CD4-positive, alpha-beta T cell treated with Interleukin-21 for 1 hour (primary cell): ENCODE results near the gene GNG8.
A peak's percentile ranks its signal among the peaks of the same experiment; 100 is the strongest.
"Not testable (repeated sequence)": the region's sequence is repeated elsewhere in the genome, so short reads cannot be mapped to it uniquely, and the experiment has no call there.

Experiments
- DNase-seq: peaks from one replicate; pipeline ENCODE4 v3.0.0-alpha.2; 2020

The GNG8 gene

DNA sequence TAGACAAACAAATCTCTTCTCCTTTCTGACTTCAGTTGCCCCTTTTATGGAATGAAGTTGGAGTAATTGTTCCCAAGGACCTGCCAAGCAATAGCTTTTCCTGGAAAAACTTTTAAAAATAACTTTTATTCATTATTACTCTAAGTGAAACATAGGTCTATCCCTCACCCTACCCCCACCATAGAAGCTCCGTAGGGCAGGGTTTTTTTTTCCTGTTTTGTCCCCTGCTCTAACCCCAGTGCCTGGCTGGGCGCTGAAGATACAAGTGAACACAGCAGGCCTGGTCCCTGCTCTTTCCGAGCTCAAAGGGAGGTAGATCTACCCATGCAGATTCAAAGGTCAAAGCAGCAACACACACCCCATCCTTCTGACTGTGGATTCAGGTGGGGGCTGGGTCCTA is 8.7 kb upstream of the GNG8 start:
- DNase-seq = no peak

DNA sequence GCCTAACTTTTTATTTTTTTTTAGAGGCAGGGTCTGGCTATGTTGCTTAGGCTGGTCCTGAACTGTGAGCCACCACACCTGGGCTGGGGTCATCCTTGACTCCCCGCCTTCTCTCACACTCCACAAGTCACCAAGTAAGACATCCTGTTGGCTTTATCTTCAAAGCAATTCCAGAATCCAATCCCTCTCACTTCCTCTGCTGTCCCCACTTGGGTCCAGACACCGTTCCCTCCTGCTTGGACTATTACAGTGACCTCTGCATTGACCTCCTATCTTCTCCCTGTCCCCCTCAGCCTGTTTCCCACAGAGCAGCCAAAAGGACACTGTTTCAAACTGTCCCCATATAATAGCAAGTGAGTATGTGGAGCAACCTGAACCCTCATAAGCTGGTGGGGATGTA is 4.7 kb upstream of the GNG8 start:
- DNase-seq = no peak

DNA sequence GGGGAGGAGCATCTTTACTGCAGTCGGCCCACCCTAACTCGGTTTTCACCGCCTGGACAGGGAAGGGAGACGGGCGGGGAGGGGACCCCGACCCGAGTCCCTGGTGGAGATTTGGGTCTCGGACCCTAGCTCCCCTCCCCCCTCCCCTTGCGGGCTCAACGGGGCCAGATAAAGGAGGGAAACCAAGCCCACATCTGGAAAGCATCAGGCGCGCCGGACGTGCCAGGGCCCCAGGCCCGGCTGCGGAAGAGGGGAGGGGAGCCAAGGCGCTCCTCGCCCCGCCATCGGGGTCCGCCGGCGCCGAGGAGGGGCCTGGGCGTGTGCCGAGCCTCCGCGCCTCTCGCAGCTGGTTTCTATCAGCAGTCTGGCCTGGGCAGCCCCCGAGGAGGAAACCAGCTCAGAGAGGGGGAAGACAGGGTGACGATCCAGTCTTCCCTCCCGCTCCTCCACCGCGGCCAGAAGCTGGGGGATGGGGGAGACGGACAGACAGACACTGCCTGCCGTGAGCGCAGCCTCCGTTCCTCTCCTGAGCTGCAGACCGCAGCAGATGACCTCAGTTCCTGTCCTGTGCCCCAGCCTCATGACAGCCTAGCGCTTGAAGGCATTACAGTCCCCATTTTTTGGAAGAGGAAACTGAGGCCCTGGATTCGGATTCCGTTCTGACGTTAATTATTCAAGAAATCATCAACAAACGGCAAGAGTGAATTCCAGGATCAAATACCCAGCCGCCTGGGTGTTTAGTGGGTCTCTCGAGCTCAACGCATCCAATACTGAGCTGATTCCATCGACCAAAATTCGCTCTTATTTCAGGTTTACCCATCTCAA is 3.6 kb upstream of the GNG8 start:
- DNase-seq = peak; percentile 32

DNA sequence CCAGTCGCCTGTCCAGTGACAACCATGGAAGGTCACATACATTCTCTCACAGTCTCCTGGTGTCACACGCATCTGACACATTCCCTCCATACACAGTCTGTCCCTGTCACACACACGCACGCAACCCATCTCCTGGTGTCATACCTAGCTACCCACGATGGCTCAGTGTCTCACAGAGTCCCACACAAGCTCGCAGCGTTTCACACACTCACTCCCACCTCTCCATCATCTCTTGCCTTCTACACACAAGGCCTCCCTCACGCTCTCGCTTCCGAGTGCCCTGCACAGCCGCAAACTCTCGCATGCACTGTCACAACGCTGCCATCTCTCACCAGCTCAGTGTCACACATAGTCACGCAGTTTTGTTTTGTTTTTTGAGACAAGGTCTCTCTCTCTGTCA is 1.2 kb upstream of the GNG8 start:
- DNase-seq = no peak

DNA sequence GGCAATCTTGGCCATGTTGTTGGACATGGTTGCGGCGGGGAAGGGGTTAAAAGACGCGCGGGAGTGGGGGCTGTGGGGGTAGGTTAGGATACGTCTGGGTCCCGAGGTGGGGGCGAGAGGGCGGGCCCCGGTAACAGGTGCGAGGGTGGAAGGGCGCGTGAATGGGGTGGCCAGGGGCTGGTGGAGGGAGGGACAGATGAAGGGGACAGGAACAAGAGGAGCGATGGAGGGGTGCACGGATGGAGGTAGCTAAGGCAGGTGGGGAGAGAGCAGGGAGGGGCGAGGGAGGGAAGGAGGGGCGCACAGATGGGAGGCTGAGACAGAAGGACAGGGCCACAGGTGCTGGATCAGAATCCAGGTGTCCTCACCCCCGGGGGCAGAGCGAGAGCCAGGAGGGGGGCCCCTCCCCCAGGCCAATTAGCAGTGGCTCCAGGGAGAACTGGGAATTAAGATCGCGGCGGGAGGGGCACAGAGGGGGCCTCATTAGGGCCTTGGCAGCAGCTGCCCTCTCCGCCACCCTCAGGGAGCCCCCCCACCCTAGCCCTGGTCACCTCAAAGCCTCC is 1.3 kb downstream of the GNG8 start:
- DNase-seq = no peak

DNA sequence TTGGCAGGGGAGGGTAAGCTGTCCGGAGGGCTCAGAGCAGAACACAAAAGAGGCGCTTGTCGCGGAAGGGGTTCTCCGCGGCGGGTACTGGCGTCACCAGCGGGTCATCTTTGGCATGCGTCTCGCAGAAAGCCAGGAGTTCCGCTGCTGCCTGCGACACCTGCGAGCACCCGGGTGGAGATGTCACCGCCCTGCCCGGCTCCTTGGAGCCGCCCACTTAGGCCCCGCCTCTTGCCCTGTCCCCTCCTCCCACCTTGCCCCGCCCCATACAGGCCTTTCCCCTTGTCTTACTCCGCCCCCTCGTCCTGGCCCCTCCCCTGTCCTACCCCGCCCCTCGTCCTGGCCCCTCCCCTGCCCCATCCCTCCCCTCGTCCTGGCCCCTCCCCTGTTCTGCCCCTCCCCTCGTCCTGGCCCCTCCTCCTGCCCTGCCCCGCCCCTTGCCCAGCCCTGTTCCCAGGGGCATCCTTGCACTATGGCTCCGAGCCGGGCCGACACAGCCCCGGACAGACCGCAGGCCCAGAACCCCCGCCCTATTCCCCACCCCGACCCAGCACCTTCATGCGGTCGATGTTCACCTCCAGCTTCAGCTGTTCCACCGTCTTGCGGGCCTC is 1.9 kb downstream of the GNG8 start:
- peak; percentile 96 for DNase-seq

DNA sequence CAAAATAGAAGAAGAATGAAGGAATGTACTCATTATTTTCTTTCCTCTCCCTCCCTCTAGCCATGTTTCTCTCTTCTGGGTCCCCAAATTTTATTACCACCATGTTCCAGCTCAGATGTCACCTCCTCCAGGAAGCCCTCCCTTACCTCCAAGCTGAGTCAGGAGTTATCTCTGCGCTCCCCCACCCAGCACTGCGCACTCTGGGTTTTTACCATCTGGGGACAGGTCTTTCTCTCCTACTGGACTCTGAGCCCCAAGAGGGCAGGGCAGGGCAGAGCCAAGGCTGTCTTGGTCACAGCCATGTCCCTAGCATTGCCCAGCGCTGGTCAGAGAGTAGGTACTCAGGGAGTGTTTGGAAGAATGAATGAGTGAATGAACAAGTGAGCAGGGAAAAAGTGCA is 2.9 kb downstream of the GNG8 start:
- no peak for DNase-seq

DNA sequence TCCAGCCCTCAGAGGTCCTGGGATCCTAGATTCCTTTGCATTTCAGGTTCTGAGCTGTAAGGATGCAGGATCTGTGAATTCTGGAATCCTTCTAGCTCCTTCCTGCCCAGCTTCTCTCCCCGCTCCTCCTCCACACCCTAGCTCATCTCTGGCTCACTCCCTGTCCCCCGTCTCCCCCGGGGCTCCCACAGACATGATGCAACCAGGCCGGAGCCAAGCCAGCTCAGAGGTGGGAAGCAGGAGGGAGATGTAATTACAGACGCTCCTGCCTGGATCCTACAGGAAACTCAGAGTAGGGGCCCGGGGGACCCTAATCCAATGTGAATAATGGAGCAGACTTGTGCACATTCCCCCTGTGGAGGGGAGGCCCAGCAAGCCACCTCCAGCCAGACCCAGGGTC is 4.5 kb downstream of the GNG8 start:
- no peak for DNase-seq

DNA sequence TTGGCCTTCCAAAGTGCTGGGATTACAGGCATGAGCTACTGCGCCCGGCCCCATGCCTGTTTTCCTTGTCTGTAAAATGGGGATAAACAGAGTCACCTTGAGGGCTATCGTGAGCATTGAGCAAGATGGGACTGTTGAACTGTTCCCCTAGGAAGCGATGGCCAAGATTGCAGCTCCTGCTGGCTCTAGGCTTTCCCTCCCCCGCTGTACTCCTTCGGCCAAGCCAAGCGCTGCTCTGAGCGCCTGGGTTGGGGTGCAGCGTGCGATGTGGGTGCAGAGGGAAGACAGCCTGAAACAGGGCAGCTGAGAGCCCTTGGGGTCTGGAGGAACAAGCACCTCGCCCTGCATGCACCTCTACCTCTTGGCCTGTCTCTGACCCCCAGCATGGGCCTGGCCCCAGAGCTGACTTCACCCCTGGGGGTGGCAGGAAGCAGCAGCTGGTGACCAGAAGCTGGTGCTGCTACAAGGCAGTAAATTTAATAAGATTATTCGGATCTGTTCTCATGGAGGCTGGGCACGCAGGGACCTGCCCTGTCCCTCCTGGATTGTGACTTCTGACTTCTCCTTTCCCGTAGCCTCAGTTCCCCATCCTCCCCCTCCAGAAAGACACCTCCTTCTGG is 5.3 kb downstream of the GNG8 start:
- DNase-seq = no peak

DNA sequence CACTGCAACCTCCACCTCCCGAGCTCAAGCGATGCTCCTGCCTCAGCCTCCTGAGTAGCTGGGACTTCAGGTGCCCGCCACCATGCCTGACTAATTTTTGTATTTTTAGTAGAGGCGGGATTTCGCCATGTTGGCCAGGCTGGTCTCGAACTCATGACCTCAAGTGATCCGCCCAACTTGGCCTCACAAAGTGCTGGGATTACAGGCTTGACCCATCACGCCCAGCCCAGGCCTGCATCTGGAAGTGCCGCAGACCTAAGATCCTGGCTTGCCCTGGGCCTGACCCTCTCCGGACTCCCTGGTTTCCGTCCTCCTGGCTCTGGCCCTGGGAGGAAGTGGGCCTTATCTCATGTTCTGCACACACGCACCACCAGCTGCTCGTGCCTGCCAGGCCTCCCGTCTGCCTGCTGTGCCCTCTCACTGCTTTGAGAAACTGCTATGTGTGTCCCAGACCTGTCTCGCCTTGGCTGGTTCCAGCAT is 6.4 kb downstream of the GNG8 start:
- no peak for DNase-seq

DNA sequence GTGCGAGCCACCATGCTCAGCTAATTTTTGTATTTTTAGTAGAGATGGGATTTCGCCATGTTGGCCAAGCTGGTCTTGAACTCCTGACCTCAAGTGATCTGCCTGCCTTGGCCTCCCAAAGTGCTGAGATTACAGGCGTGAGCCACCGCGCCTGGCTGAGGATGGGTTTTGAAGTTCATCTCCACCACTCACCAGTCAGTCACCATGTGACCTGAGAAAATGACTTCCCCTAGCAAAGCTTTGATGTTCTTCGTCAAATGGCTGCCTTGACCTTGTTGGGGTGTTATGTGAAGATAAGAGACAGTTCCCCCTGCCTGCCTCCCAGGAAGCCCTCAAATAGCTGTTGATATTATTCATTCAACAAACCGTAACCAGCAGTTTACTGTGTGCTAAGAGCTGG is 7.0 kb downstream of the GNG8 start:
- DNase-seq = not testable (repeated sequence)

DNA sequence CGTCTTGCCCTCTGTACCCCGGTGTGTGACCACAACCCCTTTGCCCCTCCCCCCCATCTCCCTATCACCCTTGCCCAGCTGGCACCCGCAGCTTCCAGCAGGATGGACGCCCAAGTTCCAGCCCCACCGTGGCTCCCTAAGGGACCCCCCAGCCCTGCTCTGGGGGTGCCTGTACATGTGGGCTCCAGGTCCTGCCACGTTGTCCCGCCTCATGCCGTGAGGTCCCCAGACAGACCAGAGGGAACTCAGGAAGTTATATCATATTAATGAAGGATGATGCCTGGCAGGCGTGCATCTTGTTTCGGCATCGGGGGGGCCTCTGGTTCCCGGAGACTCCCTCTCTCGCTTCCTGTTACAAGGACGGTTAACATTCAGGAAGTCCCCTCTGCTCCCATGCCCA is 9.6 kb downstream of the GNG8 start:
- no peak for DNase-seq

DNA sequence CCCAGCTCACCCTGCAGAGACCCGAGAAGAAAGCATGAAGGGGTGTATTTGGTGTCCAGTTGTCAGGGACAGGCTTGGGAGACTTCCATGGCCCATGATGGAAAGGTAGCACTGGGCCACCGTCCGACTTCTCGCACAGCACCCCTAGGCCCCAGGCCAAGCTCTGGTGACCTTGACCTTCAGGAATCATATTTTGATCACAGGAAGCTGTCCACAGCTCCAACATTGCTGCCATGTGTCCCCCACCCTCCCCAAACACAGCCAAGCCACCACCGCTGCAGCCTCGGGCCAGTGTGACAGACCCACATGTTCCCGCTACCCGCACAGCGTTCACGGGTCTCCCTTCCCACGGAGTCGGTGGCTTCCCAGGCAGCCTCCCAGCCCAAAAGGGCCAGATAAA is 10.3 kb downstream of the GNG8 start:
- no peak for DNase-seq

DNA sequence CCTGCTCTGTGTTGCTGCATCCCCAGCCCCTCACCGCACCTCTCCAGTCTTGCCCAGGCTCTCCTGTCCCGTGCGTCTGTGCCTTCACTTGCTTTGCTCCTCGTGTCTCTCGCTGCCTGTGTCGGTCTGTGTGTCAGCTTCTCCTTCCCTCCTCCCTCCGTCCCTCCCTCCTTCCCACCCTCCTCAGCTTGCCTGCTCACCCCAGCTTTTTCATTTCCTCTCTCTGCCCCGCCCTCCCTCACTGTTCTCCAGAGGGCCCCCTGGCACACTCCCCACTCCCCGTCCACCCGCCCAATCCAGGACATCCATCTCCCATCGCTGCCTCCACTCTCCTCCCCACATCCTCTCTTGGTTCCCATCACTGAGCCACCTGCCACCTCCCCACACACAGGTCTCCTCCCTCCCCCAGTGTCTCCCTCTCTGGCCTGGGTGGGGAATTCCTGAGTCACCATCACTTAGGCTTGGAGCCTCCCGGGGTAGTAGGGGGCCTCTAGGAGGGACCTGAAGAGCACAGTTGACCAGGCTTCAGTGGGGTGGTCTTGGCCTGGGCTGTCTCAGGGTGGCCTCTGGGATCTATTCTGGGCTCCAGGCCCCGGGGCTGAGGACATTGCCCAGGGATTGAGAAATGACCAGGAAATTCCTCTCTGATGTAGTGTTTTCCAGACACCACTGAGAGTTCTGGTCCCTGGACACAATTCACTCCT is 10.9 kb downstream of the GNG8 start, which contains the start of gene PTGIR:
Gene PTGIR (minus strand): TSS at position 132 of the 704 bp plus-strand sequence. CDS start 864 bp downstream, outside the sequence.
- no peak for DNase-seq

DNA sequence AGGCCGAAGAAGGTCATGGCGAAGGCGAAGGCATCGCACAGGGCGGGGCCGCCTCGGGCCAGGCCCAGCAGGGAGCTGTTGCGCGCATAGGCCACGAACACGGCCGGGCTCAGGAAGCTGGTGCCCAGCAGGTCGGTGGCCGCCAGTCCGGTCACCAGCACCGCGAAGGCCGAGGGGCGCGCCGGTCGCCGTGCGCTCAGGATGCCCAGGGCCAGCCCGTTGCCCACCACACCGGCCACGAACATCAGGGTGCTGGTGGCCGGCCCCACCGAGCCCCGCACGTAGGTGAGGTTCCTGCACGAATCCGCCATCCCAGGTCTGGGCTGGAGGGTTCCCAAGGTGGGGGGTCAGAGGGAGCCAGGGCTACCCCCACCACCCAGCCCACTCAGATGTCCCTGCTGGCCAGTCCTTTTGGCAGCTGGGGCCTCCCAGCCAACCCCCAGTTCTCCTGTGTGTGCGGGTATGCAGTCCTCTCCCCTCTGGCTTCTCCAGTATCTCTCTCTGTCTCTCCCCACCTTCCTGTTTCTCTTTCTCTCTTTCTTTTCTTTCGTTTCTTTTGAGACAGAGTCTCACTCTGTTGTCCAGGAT is 12.0 kb downstream of the GNG8 start:
- DNase-seq = no peak

DNA sequence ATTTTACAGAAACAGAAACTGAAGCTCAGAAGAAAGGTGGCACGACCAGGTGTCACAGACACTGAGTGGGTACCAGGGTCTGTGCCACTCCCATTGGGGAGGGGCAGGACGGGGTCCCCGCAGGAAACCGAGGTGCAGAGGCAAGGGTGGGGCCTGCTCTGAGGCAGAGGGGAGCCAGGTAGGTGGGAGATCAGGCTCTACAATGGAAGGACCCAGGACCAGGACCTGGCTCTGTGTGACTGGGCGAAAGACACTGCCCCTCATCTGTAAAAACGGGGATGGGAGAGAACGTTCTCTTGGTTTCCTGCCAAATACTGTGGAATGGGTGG is 13.9 kb downstream of the GNG8 start:
- DNase-seq = no peak

DNA sequence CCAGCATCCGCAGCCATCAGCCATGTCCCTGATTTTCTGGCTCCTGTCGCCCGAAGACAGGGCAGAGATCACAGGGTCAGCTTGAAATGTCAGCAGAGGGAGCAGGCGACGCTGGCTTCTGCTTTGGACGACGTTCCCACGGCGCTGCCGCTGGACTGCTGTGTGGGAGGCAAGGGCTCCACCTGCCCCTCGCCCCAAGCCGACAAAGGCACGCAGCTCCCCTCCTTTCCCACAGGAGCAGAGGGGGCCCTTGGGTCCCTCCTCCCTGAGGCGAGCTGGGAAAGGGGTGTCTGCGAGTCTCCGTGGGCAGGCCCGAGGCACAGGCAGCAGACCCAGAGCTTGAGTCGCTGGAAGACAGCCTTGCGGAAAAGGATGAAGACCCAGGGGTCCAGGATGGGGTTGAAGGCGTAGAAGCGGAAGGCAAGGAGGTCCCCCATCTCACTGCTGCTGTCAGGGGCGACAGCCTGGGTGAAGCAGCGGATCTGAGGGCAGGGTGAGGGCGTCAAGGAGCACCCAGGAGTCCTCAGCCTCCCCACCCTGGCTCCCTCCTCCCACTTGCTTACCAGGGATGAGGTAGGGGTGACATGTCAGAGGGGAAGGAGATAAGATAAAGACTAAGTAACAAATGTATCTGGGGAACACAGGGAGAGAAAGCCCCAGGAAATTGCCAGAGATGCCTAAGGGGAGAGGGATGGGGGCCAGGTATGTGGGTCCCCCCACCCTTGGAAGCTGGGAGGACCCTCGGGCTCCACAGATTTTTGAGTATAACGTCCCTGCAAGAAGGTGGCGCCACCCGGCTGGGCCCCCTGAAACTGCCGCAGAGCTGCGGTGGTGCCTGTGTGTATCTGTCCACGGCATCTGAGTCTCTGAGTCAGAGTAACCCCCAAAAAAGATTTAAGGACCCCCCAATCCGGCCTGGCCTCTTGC is 14.5 kb downstream of the GNG8 start:
- no peak for DNase-seq

DNA sequence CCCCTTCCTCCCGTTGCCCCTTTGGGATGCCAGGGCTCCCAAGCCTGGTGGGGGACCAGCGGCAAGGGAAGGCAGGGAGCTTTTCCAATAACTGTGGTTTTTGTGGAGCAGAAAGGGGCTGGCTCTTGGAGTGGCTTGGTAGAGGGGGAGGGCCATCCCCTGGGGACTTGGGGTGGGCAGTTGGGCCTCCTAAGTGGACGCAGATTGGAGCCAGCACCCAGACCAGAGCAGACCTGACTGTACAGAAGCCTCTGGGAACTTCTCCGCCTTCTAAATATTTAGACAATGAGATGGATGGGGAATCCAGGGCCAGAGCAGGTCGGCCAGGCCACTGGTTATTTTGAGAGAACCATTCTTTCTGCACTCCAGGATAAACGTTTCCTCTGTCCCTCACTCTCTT is 15.3 kb downstream of the GNG8 start:
- no peak for DNase-seq

DNA sequence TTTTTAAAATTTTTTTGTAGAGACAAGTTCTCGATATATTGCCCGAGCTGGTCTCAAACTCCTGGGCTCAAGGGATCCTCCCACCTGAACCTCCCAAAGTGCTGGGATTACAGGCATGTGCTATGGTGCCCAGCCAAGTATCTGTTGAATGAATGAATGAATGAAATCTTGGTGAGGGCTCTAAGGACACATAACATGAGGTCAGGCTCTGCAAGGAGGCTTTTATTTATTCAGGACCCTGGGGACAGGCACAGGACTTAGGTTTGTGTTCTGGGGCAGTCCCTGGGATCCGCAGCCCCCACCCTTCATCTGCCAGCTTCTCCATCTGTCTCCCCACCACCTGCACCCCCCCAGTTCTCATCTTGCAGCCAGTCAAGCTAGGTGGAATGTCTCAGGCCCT is 15.7 kb downstream of the GNG8 start:
- no peak for DNase-seq

DNA sequence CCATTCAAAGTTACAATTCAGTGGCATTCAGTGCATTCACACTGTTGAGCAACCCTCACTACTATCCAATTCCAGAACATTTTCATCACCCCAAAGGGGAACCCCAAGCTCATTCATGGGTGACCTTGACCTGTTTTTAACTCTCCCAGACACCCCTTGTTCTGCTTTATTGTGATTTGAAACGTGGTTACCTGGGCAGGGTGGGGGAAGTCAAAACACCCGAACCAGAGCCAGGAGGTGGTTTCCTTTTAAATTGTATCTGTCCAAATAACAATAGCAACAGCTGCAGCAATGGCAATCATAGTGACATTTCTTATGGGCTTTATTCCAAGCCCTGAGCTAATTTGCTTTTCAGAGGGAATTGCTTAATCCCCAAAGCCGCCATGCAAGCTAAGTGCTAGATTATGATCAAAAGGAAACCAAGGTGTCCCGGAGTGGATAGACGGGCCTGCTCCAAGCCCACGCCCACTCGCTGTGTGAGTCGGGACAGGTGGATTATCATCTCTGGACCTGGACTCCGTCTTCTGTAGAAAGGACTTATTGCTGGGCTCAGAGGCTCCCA is 17.3 kb downstream of the GNG8 start:
- DNase-seq = peak; percentile 53

DNA sequence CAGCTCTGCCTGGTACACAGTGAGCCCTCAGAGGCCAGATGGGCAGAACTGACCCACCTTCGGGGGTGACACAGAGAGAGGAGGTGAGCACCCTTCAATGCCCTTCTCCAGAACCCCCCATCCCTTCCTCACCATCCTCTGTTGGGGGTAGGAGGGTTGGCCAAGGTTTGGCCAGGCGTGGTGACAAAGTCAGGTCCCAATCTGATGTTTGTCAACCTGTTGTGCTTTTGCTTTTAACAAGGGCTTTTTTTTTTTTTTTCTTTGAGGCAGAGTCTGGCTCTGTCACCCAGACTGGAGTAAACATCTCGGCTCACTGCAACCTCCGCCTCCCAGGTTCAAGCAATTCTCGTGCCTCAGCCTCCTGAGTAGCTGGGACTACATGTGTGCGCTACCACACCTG is 18.4 kb downstream of the GNG8 start:
- DNase-seq = no peak
